Measurements from ENCODE around the gene GNB1. TPM values are rescaled to one million over a fixed set of nuclear protein-coding genes. Genes with fewer than 3 reads are reported as not detected.

The GNB1 gene
- polyA plus RNA-seq, 3 donors: 41.9 to 357 (median 111) TPM

DNA sequence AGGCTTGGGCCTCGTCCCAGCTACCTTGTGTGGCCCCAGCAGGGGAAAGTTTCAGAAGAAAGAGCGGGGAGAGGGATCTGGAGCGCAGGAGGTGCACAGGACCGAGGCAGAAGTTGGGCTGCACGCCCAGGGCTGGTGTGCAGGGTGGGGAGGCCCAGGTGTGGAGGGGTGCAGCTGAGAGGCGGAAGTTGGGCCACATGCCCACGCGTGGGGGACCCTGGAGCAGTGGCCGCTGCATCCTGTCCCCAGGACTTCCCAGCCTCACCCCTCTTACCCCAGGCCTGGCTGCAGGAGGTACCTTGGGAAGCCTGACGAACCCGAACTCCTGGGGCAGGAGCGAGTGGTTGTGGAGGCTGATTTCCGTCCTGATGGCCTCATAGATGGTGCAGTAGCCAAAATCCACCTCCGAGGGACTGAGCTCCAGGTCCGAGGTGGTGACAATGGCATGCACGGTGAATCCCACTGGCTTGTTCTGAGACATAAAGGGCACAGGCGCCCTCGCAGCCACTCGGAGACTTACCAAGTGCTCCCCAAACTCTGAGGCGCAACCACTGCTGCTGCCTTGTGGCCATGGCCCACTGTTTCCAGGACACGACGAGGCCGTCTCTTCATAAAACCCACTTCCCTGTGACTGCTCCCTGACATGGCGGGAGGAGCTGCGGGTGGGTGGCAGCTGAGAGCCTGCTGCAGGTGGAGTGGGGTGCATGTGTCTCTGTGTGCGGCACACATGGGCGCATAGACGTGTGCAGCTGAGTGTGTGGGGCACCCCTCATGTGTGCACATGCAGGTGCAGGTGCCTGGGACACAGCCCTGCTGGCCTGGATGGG is 48.6 kb upstream of the GNB1 start:
- H3K9me3 Mint-ChIP-seq: peaks cover 0 to 6% (median 0%) of the 10 kb centered on the region in 7 donors

DNA sequence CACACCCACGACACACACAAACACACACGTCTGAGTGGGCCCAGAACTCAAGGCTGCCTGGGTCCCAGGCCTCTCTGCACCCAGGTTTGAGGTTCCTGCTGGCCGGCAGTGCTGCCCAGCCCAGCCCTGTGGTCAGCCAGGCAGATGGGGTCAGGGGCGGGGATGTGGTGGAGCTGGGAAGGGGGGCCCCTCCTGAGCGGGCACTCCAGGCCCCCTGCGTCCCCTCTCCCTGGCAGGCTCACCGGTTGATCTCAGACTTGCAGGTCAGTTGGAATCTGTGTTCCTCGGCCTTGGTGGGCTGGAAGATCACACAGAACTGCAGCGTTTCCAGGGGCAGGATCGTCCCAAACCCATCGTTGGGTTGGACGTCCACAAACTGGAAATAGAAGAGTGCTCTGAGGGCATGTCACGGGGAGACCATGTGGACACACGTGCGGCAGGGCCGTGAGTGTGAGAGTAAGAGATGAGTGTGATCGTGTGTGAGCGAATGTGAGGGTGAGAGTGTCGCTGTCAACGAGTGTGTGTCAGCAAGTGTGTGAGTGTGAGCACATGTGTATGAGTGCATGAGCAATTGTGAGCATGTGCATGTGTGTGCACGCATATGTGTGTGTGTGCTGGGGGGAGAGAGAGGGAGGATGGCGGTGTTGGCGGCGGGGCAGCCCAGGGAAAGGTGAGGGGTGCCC is 47.9 kb upstream of the GNB1 start:
- Histone ChIP-seq H3K36me3 (replicated peaks in 1 of 2; ENCODE audit: control insufficient read depth in 1 of 2, insufficient read depth in 2 of 2, low read length in 2 of 2) (no peaks in the 10 kb centered on the region), H3K9ac (ENCODE audit: insufficient read depth, low read length, poor library complexity, severe bottlenecking) (no peak overlapping the region), H4K20me1 (ENCODE audit: insufficient read depth, low read length) (no peaks in the 10 kb centered on the region), H3K27ac (ENCODE audit: low read depth in 1 of 2, low read length in 2 of 2) (no peak overlapping the region), H3K4me2 (replicated peaks; ENCODE audit: extremely low read depth, low read length, poor library complexity, severe bottlenecking) (no peak overlapping the region), H2AFZ (ENCODE audit: insufficient read depth, low read depth, low read length, poor library complexity, severe bottlenecking) (no peak overlapping the region), H3K79me2 (ENCODE audit: insufficient read depth, low read length) (no peaks in the 10 kb centered on the region), H3K4me1 (ENCODE audit: control insufficient read depth in 1 of 2, insufficient read depth in 2 of 2, low read length in 2 of 2) (peaks cover under 1% of the 10 kb centered on the region in 2 donors), H3K4me3 (replicated peaks in 1 of 3; ENCODE audit: low read depth in 2 of 3, low read length in 3 of 3) (no peak overlapping the region), H3K27me3 (ENCODE audit: control insufficient read depth in 2 of 2, insufficient read depth in 2 of 2, low read length in 2 of 2) (no peaks in the 10 kb centered on the region), H3K9me3 (replicated peaks in 1 of 2; ENCODE audit: control insufficient read depth in 1 of 2, insufficient read depth in 1 of 2, low read length in 2 of 2) (no peaks in the 10 kb centered on the region)
- H3K9me3 Mint-ChIP-seq: peaks cover 0 to 11% (median 4%) of the 10 kb centered on the region in 7 donors
- intact Hi-C loops (cut with micrococcal nuclease): no loop called here
- H3K27me3 Mint-ChIP-seq (ENCODE audit: low read depth in 3 of 3): peaks cover 2 to 4% (median 3%) of the 10 kb centered on the region in 3 donors
- no peak overlapping the region for H3K27ac Mint-ChIP-seq
- TF ChIP-seq, protein P1, sequence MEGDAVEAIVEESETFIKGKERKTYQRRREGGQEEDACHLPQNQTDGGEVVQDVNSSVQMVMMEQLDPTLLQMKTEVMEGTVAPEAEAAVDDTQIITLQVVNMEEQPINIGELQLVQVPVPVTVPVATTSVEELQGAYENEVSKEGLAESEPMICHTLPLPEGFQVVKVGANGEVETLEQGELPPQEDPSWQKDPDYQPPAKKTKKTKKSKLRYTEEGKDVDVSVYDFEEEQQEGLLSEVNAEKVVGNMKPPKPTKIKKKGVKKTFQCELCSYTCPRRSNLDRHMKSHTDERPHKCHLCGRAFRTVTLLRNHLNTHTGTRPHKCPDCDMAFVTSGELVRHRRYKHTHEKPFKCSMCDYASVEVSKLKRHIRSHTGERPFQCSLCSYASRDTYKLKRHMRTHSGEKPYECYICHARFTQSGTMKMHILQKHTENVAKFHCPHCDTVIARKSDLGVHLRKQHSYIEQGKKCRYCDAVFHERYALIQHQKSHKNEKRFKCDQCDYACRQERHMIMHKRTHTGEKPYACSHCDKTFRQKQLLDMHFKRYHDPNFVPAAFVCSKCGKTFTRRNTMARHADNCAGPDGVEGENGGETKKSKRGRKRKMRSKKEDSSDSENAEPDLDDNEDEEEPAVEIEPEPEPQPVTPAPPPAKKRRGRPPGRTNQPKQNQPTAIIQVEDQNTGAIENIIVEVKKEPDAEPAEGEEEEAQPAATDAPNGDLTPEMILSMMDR (IDR thresholded peaks at IDR 0.05): no peak
- H3K4me1 Mint-ChIP-seq: peaks cover under 1% of the 10 kb centered on the region
- no peak for DNase-seq
- 95% methylated on average over 22 of the region's 24 CpGs for WGBS (ENCODE audit: insufficient coverage)
- H3K36me3 Mint-ChIP-seq: no peaks in the 10 kb centered on the region
- no peak overlapping the region for H3K4me3 Mint-ChIP-seq

More for the DNA sequence above, 48.6 kb upstream of the GNB1 start:
- Histone ChIP-seq H3K4me1 (ENCODE audit: control insufficient read depth in 1 of 2, insufficient read depth in 2 of 2, low read length in 2 of 2) (peaks cover 6% of the 10 kb centered on the region in 2 donors), H3K27ac (ENCODE audit: low read depth in 1 of 2, low read length in 2 of 2) (no peak overlapping the region), H3K4me2 (replicated peaks; ENCODE audit: extremely low read depth, low read length, poor library complexity, severe bottlenecking) (no peak overlapping the region), H3K36me3 (replicated peaks in 1 of 2; ENCODE audit: control insufficient read depth in 1 of 2, insufficient read depth in 2 of 2, low read length in 2 of 2) (no peaks in the 10 kb centered on the region), H3K4me3 (replicated peaks in 1 of 3; ENCODE audit: low read depth in 2 of 3, low read length in 3 of 3) (no peak overlapping the region), H3K9ac (ENCODE audit: insufficient read depth, low read length, poor library complexity, severe bottlenecking) (no peak overlapping the region), H2AFZ (ENCODE audit: insufficient read depth, low read depth, low read length, poor library complexity, severe bottlenecking) (no peak overlapping the region), H4K20me1 (ENCODE audit: insufficient read depth, low read length) (no peaks in the 10 kb centered on the region), H3K27me3 (ENCODE audit: control insufficient read depth in 2 of 2, insufficient read depth in 2 of 2, low read length in 2 of 2) (no peaks in the 10 kb centered on the region), H3K79me2 (ENCODE audit: insufficient read depth, low read length) (no peaks in the 10 kb centered on the region), H3K9me3 (replicated peaks in 1 of 2; ENCODE audit: control insufficient read depth in 1 of 2, insufficient read depth in 1 of 2, low read length in 2 of 2) (no peaks in the 10 kb centered on the region)
- H3K4me1 Mint-ChIP-seq: peaks cover 6% of the 10 kb centered on the region
- peaks cover 4 to 8% (median 5%) of the 10 kb centered on the region in 3 donors for H3K27me3 Mint-ChIP-seq (ENCODE audit: low read depth in 3 of 3)
- TF ChIP-seq, protein P1 (IDR thresholded peaks at IDR 0.05): no peak
- no peaks in the 10 kb centered on the region for H3K36me3 Mint-ChIP-seq
- intact Hi-C loops (cut with micrococcal nuclease): loop anchor here in 1 of 2 donors (5.0 kb wide), 1 partner anchor 108 kb away; no protein-coding TSS in a partner anchor
- 96% methylated on average over 16 of the region's 28 CpGs for WGBS (ENCODE audit: insufficient coverage)
- H3K27ac Mint-ChIP-seq: no peak overlapping the region
- no peak for DNase-seq
- H3K4me3 Mint-ChIP-seq: no peak overlapping the region
